NB4 (cell line): ENCODE measurements around the gene SLC51A.

Source experiments
- POLR2A ChIP-seq: IDR thresholded peaks from 2 replicates; pipeline ENCODE4 v1.6.1; 2011; ENCODE audit warnings: mild to moderate bottlenecking; ENCODE audit not compliant: insufficient read length; ENCODE audit errors: extremely low read depth
- TF ChIP-seq, protein P1 (sequence below): IDR thresholded peaks from one replicate; pipeline ENCODE4 v1.5.1; 2012; ENCODE audit warnings: low read depth, low read length
- TF ChIP-seq, protein P2 (sequence below): IDR thresholded peaks from 2 replicates; pipeline ENCODE4 v1.6.1; 2011; ENCODE audit warnings: low read depth, low read length

DNA sequence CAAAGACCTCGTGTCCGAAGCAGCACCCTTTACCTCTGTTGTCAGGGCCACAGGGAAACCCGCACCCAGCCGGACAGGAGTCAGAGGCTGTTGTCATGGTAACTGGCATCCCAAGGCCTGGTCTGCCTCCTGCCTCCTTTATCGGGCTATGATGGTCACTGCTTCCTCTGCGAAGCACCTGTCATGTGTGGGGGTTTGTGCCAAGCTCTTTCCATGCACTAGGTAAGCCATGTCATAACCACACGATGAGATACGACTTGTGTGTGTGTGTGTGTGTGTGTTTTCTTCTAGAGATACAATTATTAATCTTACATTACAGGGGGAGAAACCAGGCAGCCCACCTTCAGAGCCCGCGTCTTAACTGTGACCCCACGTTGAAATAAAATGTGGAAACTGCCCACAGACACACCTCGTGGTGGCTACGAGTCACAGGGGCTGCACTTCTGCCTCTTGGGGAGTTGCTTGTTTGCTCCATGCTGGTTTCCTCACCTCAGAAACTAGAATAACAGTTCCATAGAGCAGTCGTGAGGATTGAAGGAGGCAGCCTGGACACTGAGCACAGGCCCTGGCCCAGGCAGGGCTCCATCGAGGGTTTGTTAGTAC is 23.1 kb upstream of the SLC51A start:
- TF ChIP-seq POLR2A, result no peak
- TF ChIP-seq, protein P1, sequence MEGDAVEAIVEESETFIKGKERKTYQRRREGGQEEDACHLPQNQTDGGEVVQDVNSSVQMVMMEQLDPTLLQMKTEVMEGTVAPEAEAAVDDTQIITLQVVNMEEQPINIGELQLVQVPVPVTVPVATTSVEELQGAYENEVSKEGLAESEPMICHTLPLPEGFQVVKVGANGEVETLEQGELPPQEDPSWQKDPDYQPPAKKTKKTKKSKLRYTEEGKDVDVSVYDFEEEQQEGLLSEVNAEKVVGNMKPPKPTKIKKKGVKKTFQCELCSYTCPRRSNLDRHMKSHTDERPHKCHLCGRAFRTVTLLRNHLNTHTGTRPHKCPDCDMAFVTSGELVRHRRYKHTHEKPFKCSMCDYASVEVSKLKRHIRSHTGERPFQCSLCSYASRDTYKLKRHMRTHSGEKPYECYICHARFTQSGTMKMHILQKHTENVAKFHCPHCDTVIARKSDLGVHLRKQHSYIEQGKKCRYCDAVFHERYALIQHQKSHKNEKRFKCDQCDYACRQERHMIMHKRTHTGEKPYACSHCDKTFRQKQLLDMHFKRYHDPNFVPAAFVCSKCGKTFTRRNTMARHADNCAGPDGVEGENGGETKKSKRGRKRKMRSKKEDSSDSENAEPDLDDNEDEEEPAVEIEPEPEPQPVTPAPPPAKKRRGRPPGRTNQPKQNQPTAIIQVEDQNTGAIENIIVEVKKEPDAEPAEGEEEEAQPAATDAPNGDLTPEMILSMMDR, result no peak
- TF ChIP-seq, protein P2, sequence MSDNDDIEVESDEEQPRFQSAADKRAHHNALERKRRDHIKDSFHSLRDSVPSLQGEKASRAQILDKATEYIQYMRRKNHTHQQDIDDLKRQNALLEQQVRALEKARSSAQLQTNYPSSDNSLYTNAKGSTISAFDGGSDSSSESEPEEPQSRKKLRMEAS, result no peak
